SK-N-SH treated with all-trans-retinoic acid at 6 μM for 48 hours (cell line): ENCODE measurements around the gene FASN.
"Not testable (repeated sequence)": the region's sequence is repeated elsewhere in the genome, so short reads cannot be mapped to it uniquely, and the experiment has no call there.

Experiments
- ATAC-seq: fragments of 200-7000 bp; cut with Tn5 transposase; 3 replicates; pipeline ENCODE4 v1.9.1; 2020; ENCODE audit warnings: mild to moderate bottlenecking, moderate library complexity
- ARNTL ChIP-seq: fragments of 450-650 bp; formaldehyde crosslinking; IDR thresholded peaks from 2 replicates; pipeline ENCODE4 v1.5.0; 2020; ENCODE audit warnings: low read depth, mild to moderate bottlenecking, moderate library complexity, borderline replicate concordance
- BACH2 ChIP-seq: fragments of 250-450 bp; sonication (Bioruptor Pico); IDR thresholded peaks from 2 replicates; pipeline ENCODE4 v1.9.0; 2021; ENCODE audit warnings: mild to moderate bottlenecking, borderline replicate concordance
- CREB5 ChIP-seq: fragments of 250-450 bp; sonication (Bioruptor Pico); IDR thresholded peaks from 2 replicates; pipeline ENCODE4 v1.5.1; 2020; ENCODE audit warnings: low read depth, mild to moderate bottlenecking, moderate library complexity
- CSDC2 ChIP-seq: fragments of 250-450 bp; sonication (Bioruptor Pico); IDR thresholded peaks from 2 replicates; pipeline ENCODE4 v1.5.0; 2020; ENCODE audit warnings: mild to moderate bottlenecking, moderate library complexity
- ESRRG ChIP-seq: fragments of 250-450 bp; sonication (Bioruptor Pico); IDR thresholded peaks from 2 replicates; pipeline ENCODE4 v1.6.1; 2021; ENCODE audit warnings: mild to moderate bottlenecking
- GLIS3 ChIP-seq: fragments of 250-450 bp; sonication (Bioruptor Pico); IDR thresholded peaks from 2 replicates; pipeline ENCODE4 v1.5.0; 2020; ENCODE audit warnings: mild to moderate bottlenecking, moderate library complexity
- ISL1 ChIP-seq: fragments of 250-450 bp; sonication (Bioruptor Pico); IDR thresholded peaks from 2 replicates; pipeline ENCODE4 v2.1.2; 2022; ENCODE audit warnings: mild to moderate bottlenecking, moderate library complexity
- OSR1 ChIP-seq: fragments of 250-450 bp; sonication (Bioruptor Pico); IDR thresholded peaks from 2 replicates; pipeline ENCODE4 v1.8.0; 2022; ENCODE audit warnings: moderate library complexity, mild to moderate bottlenecking, inconsistent platforms
- POU6F1 ChIP-seq: fragments of 250-450 bp; sonication (Bioruptor Pico); IDR thresholded peaks from 2 replicates; pipeline ENCODE4 v1.8.0; 2021; ENCODE audit warnings: low read depth, mild to moderate bottlenecking, moderate library complexity, borderline replicate concordance
- PPARA ChIP-seq: fragments of 250-450 bp; sonication (Bioruptor Pico); IDR thresholded peaks from 2 replicates; pipeline ENCODE4 v1.5.0; 2020; ENCODE audit warnings: mild to moderate bottlenecking, borderline replicate concordance
- TCF4 ChIP-seq: fragments of 250-450 bp; sonication (Bioruptor Pico); IDR thresholded peaks from 2 replicates; pipeline ENCODE4 v1.8.0; 2021; ENCODE audit warnings: mild to moderate bottlenecking, moderate library complexity, borderline replicate concordance
- TOX ChIP-seq: fragments of 250-450 bp; sonication (Bioruptor Pico); IDR thresholded peaks from 2 replicates; pipeline ENCODE4 v1.8.0; 2021; ENCODE audit warnings: mild to moderate bottlenecking, moderate library complexity, borderline replicate concordance
- ZC3H10 ChIP-seq: fragments of 250-450 bp; sonication (Bioruptor Pico); IDR thresholded peaks from 2 replicates; pipeline ENCODE4 v1.5.1; 2021; ENCODE audit warnings: mild to moderate bottlenecking, moderate library complexity
- ZFP3 ChIP-seq: fragments of 250-450 bp; sonication (Bioruptor Pico); IDR thresholded peaks from 2 replicates; pipeline ENCODE4 v1.5.0; 2020; ENCODE audit warnings: mild to moderate bottlenecking, moderate library complexity
- ZFP30 ChIP-seq: fragments of 450-650 bp; formaldehyde crosslinking; IDR thresholded peaks from 2 replicates; pipeline ENCODE4 v1.5.0; 2022; ENCODE audit warnings: mild to moderate bottlenecking, moderate library complexity
- ZNF70 ChIP-seq: fragments of 450-650 bp; formaldehyde crosslinking; IDR thresholded peaks from 2 replicates; pipeline ENCODE4 v1.5.0; 2020; ENCODE audit warnings: mild to moderate bottlenecking, moderate library complexity
- ZNF8 ChIP-seq: fragments of 450-650 bp; formaldehyde crosslinking; IDR thresholded peaks from 2 replicates; pipeline ENCODE4 v1.5.0; 2020; ENCODE audit warnings: mild to moderate bottlenecking, moderate library complexity
- TF ChIP-seq, protein P1 (sequence below): fragments of 250-450 bp; sonication (Bioruptor Pico); IDR thresholded peaks from 2 replicates; pipeline ENCODE4 v1.8.0; 2020; ENCODE audit warnings: mild to moderate bottlenecking, moderate library complexity, borderline replicate concordance
- TF ChIP-seq, protein P2 (sequence below): fragments of 250-450 bp; sonication (Bioruptor Pico); IDR thresholded peaks from 2 replicates; pipeline ENCODE4 v1.5.1; 2021; ENCODE audit warnings: mild to moderate bottlenecking, moderate library complexity
- TF ChIP-seq, protein P3 (sequence below): fragments of 250-450 bp; sonication (Bioruptor Pico); IDR thresholded peaks from 2 replicates; pipeline ENCODE4 v1.5.0; 2020; ENCODE audit warnings: mild to moderate bottlenecking, moderate library complexity

FASN gene

DNA sequence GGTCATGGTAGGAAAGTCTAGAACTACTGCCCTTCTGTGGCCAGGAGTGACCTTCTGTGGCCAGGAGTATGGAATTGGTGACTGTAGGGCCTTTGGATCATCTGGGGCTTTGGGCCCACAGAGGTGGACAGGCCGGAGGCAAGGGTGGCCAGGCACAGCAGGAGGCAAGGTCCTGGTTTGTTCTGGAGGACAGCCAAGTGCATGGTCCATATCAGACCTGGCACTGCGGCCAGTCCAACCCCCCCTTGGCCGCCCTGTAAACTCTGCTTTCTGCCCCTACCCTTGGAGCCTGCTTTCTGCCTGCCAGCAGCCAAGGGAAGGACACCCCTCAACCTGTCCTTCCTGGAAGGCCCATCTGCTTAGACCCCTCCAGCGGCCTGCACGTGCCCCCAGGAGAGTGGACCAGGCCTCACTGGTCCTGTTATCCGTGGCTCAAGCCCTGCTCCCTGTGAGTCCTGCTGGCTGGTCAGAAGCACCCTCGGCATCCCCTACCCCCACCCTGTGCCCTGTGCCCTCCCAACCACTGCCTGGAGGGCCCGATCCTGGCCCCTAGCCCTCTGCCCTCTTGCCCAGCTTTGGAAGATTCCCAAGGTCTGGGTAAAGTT, 58.2 kb downstream of the FASN start:
- no peak for ATAC-seq
- no peak for TF ChIP-seq ZFP30 (CRISPR knock-in tag)
- no peak for TF ChIP-seq BACH2
- TF ChIP-seq, protein P1, sequence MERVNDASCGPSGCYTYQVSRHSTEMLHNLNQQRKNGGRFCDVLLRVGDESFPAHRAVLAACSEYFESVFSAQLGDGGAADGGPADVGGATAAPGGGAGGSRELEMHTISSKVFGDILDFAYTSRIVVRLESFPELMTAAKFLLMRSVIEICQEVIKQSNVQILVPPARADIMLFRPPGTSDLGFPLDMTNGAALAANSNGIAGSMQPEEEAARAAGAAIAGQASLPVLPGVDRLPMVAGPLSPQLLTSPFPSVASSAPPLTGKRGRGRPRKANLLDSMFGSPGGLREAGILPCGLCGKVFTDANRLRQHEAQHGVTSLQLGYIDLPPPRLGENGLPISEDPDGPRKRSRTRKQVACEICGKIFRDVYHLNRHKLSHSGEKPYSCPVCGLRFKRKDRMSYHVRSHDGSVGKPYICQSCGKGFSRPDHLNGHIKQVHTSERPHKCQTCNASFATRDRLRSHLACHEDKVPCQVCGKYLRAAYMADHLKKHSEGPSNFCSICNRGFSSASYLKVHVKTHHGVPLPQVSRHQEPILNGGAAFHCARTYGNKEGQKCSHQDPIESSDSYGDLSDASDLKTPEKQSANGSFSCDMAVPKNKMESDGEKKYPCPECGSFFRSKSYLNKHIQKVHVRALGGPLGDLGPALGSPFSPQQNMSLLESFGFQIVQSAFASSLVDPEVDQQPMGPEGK (CRISPR knock-in tag), result no peak
- TF ChIP-seq ZFP3 (CRISPR knock-in tag), result no peak
- TF ChIP-seq, protein P2, sequence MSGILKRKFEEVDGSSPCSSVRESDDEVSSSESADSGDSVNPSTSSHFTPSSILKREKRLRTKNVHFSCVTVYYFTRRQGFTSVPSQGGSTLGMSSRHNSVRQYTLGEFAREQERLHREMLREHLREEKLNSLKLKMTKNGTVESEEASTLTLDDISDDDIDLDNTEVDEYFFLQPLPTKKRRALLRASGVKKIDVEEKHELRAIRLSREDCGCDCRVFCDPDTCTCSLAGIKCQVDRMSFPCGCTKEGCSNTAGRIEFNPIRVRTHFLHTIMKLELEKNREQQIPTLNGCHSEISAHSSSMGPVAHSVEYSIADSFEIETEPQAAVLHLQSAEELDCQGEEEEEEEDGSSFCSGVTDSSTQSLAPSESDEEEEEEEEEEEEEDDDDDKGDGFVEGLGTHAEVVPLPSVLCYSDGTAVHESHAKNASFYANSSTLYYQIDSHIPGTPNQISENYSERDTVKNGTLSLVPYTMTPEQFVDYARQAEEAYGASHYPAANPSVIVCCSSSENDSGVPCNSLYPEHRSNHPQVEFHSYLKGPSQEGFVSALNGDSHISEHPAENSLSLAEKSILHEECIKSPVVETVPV (CRISPR knock-in tag), result no peak
- TF ChIP-seq ZNF70 (CRISPR knock-in tag), result no peak
- TF ChIP-seq ZNF8 (CRISPR knock-in tag), result no peak
- TF ChIP-seq ISL1 (CRISPR knock-in tag), result no peak
- TF ChIP-seq ZC3H10, result no peak
- TF ChIP-seq CREB5 (CRISPR knock-in tag), result no peak
- no peak for TF ChIP-seq TOX
- no peak for TF ChIP-seq POU6F1 (CRISPR knock-in tag)

GRCh38 chr17:82038796-82039409, 59.1 kb downstream of the FASN start:
- not testable (repeated sequence) for ATAC-seq

GRCh38 chr17:82037889-82038195, 60.2 kb downstream of the FASN start:
- ATAC-seq, result no peak
- TF ChIP-seq, protein P3, sequence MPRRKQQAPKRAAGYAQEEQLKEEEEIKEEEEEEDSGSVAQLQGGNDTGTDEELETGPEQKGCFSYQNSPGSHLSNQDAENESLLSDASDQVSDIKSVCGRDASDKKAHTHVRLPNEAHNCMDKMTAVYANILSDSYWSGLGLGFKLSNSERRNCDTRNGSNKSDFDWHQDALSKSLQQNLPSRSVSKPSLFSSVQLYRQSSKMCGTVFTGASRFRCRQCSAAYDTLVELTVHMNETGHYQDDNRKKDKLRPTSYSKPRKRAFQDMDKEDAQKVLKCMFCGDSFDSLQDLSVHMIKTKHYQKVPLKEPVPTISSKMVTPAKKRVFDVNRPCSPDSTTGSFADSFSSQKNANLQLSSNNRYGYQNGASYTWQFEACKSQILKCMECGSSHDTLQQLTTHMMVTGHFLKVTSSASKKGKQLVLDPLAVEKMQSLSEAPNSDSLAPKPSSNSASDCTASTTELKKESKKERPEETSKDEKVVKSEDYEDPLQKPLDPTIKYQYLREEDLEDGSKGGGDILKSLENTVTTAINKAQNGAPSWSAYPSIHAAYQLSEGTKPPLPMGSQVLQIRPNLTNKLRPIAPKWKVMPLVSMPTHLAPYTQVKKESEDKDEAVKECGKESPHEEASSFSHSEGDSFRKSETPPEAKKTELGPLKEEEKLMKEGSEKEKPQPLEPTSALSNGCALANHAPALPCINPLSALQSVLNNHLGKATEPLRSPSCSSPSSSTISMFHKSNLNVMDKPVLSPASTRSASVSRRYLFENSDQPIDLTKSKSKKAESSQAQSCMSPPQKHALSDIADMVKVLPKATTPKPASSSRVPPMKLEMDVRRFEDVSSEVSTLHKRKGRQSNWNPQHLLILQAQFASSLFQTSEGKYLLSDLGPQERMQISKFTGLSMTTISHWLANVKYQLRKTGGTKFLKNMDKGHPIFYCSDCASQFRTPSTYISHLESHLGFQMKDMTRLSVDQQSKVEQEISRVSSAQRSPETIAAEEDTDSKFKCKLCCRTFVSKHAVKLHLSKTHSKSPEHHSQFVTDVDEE, result no peak
- TF ChIP-seq, protein P1 (CRISPR knock-in tag), result no peak
- TF ChIP-seq OSR1 (CRISPR knock-in tag) (no peak), ISL1 (CRISPR knock-in tag) (no peak), POU6F1 (CRISPR knock-in tag) (no peak), PPARA (CRISPR knock-in tag) (no peak), ZFP30 (CRISPR knock-in tag) (no peak), ARNTL (CRISPR knock-in tag) (no peak), TCF4 (CRISPR knock-in tag) (no peak), ZFP3 (CRISPR knock-in tag) (no peak), ESRRG (no peak), GLIS3 (no peak), ZC3H10 (no peak), CSDC2 (CRISPR knock-in tag) (no peak)
- TF ChIP-seq, protein P2 (CRISPR knock-in tag), result no peak
